Measurements from ENCODE around the gene FIGNL1. TPM values are rescaled to one million over a fixed set of nuclear protein-coding genes. Genes with fewer than 3 reads are reported as not detected.

Gene FIGNL1
- total RNA-seq, 1 donor from 2014 or later = 10.0 TPM

DNA sequence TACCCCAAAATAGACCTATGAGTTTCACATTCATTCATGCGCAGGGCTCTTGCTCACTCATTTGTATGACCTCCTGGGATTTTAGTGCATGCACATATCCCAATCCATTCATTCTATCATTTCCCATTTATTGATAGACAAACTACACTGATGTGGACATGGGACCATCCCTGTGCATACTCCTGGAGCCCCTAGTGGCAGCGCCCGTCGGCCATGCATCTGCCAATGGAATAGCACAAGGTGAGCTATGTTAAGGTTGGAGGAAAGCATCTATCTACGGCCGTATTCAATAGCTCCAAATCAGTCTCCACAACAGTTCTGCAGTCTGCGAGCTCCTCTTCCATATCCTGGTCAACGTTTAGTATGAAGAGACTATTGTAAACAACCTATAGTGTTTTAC, 31.7 kb upstream of the FIGNL1 start:
- no peak for TF ChIP-seq CTCF (IDR thresholded peaks at IDR 0.05; ENCODE audit: insufficient read depth, low read depth, low read length)
- no peak for TF ChIP-seq EZH2 (IDR thresholded peaks at IDR 0.05; ENCODE audit: insufficient read depth, low read length)

DNA sequence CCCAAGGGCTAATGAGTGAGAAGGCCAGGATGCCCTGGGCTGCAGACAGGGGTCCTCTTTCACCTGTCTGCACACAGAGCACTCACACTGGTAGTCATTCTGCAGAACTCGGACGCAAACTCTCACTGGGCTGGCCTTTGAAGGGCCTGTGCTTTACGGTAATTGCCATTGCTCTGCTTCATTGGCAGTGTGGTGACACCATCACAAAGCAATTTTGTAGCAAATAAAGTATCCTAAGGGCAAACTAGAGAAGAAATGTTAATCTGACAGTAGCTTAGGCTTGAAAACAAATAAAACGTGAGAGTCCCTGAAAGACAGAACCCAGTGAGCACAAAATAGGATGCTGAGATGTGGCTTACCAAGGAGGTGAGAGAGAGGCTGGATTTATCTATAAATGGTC, 30.6 kb upstream of the FIGNL1 start:
- Histone ChIP-seq H4K20me1 (ENCODE audit: insufficient read depth, low read length) (no peaks in the 10 kb centered on the region), H3K9me3 (ENCODE audit: insufficient read depth, low read depth, low read length) (no peaks in the 10 kb centered on the region), H3K4me2 (ENCODE audit: low read length) (no peak overlapping the region), H2AFZ (ENCODE audit: low read depth, low read length) (no peak overlapping the region), H3K4me1 (ENCODE audit: insufficient read depth, low read length) (no peaks in the 10 kb centered on the region), H3K9ac (ENCODE audit: low read length) (no peak overlapping the region), H3K4me3 (ENCODE audit: insufficient read depth, low read depth, low read length) (no peak overlapping the region), H3K36me3 (ENCODE audit: insufficient read depth, low read length) (no peaks in the 10 kb centered on the region), H3K27ac (ENCODE audit: low read depth, low read length) (no peak overlapping the region), H3K79me2 (ENCODE audit: insufficient read depth, low read length) (no peaks in the 10 kb centered on the region), H3K27me3 (ENCODE audit: insufficient read depth, low read length) (peaks cover 4% of the 10 kb centered on the region)
- Mint-ChIP-seq H3K27me3 (ENCODE audit: low read depth, unreplicated experiment) (peaks cover 6% of the 10 kb centered on the region), H3K36me3 (ENCODE audit: low read depth, unreplicated experiment) (no peaks in the 10 kb centered on the region), H3K9me3 (ENCODE audit: unreplicated experiment) (no peaks in the 10 kb centered on the region), H3K27ac (ENCODE audit: unreplicated experiment) (no peak overlapping the region), H3K4me1 (ENCODE audit: low read depth, unreplicated experiment) (no peaks in the 10 kb centered on the region), H3K4me3 (ENCODE audit: unreplicated experiment) (no peak overlapping the region)
- DNase-seq (ENCODE audit: low read depth) = no peak
- TF ChIP-seq CTCF (IDR thresholded peaks at IDR 0.05; ENCODE audit: insufficient read depth, low read depth, low read length) (no peak), EZH2 (IDR thresholded peaks at IDR 0.05; ENCODE audit: insufficient read depth, low read length) (no peak)
- no peak for FAIRE-seq

More for the DNA sequence above, 31.7 kb upstream of the FIGNL1 start:
- Histone ChIP-seq H3K4me1 (ENCODE audit: insufficient read depth, low read length) (no peaks in the 10 kb centered on the region), H3K79me2 (ENCODE audit: insufficient read depth, low read length) (no peaks in the 10 kb centered on the region), H3K27me3 (ENCODE audit: insufficient read depth, low read length) (no peaks in the 10 kb centered on the region), H3K9ac (ENCODE audit: low read length) (no peak overlapping the region), H3K36me3 (ENCODE audit: insufficient read depth, low read length) (no peaks in the 10 kb centered on the region), H3K9me3 (ENCODE audit: insufficient read depth, low read depth, low read length) (no peaks in the 10 kb centered on the region), H3K4me3 (ENCODE audit: insufficient read depth, low read depth, low read length) (no peak overlapping the region), H3K27ac (ENCODE audit: low read depth, low read length) (no peak overlapping the region), H4K20me1 (ENCODE audit: insufficient read depth, low read length) (no peaks in the 10 kb centered on the region), H2AFZ (ENCODE audit: low read depth, low read length) (no peak overlapping the region), H3K4me2 (ENCODE audit: low read length) (no peak overlapping the region)
- H3K4me3 Mint-ChIP-seq (ENCODE audit: unreplicated experiment) = no peak overlapping the region
- H3K36me3 Mint-ChIP-seq (ENCODE audit: low read depth, unreplicated experiment) = no peaks in the 10 kb centered on the region
- no peak for FAIRE-seq
- H3K27me3 Mint-ChIP-seq (ENCODE audit: low read depth, unreplicated experiment) = no peaks in the 10 kb centered on the region
- H3K9me3 Mint-ChIP-seq (ENCODE audit: unreplicated experiment) = no peaks in the 10 kb centered on the region
- H3K4me1 Mint-ChIP-seq (ENCODE audit: low read depth, unreplicated experiment) = no peaks in the 10 kb centered on the region
- H3K27ac Mint-ChIP-seq (ENCODE audit: unreplicated experiment) = no peak overlapping the region
- DNase-seq (ENCODE audit: low read depth) = no peak

DNA sequence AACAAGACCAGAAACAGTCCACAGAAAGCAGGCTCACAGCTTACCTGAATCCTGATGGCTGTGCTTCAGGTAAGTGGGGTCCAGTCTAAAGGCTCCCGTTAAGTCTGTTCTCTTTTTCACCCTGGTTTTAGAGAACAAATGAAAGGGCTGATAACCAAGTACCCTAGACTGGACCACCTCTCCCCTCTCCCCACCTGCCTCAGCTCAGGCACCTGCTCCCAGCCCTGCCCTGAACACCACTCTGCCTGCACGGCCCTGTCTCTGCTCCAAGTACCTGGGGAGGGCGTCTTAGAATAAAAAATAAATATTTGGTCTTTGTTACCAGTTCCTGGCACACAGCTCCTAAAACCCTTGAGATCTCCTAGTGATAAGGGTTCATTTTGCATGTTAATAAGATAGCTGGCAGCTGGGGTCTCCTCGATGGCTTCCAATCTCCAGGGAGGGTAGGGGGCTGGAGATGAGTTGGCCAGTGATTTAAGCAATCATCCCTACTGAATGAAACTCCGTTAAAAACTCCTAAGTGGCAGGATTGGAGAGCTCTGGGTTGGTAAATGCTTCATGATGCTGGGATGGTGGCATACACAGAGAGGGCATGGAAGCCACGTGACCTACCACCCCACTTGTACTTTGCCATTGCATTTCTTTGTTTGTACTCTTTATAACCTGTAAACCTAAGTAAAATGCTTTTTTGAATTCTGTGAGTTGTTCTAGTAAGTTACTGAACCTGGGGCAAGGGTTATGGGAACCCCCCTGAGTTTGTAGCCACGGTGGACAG, 29.8 kb upstream of the FIGNL1 start:
- DNase-seq (ENCODE audit: low read depth) (no peak), FAIRE-seq (no peak)
- H3K4me3 Mint-ChIP-seq (ENCODE audit: unreplicated experiment) = no peak overlapping the region
- H2AFZ ChIP-seq (ENCODE audit: low read depth, low read length) = no peak overlapping the region
- no peaks in the 10 kb centered on the region for H3K4me1 ChIP-seq (ENCODE audit: insufficient read depth, low read length)
- H3K9ac ChIP-seq (ENCODE audit: low read length) = no peak overlapping the region
- H3K4me1 Mint-ChIP-seq (ENCODE audit: low read depth, unreplicated experiment) = no peaks in the 10 kb centered on the region
- peaks cover 10% of the 10 kb centered on the region for H3K27me3 Mint-ChIP-seq (ENCODE audit: low read depth, unreplicated experiment)
- peaks cover 4% of the 10 kb centered on the region for H3K27me3 ChIP-seq (ENCODE audit: insufficient read depth, low read length)
- no peaks in the 10 kb centered on the region for H3K9me3 Mint-ChIP-seq (ENCODE audit: unreplicated experiment)
- H3K27ac ChIP-seq (ENCODE audit: low read depth, low read length) = no peak overlapping the region
- H3K4me3 ChIP-seq (ENCODE audit: insufficient read depth, low read depth, low read length) = no peak overlapping the region
- H3K4me2 ChIP-seq (ENCODE audit: low read length) = no peak overlapping the region
- TF ChIP-seq EZH2 (IDR thresholded peaks at IDR 0.05; ENCODE audit: insufficient read depth, low read length) (no peak), CTCF (IDR thresholded peaks at IDR 0.05; ENCODE audit: insufficient read depth, low read depth, low read length) (no peak)
- no peaks in the 10 kb centered on the region for H3K9me3 ChIP-seq (ENCODE audit: insufficient read depth, low read depth, low read length)
- no peaks in the 10 kb centered on the region for H3K79me2 ChIP-seq (ENCODE audit: insufficient read depth, low read length)
- no peaks in the 10 kb centered on the region for H3K36me3 ChIP-seq (ENCODE audit: insufficient read depth, low read length)
- H3K27ac Mint-ChIP-seq (ENCODE audit: unreplicated experiment) = no peak overlapping the region
- H3K36me3 Mint-ChIP-seq (ENCODE audit: low read depth, unreplicated experiment) = no peaks in the 10 kb centered on the region
- H4K20me1 ChIP-seq (ENCODE audit: insufficient read depth, low read length) = no peaks in the 10 kb centered on the region

Measured in astrocyte (in vitro differentiated cells and primary cell).